ENCODE results near the gene NUBPL. TPM values are rescaled to one million over a fixed set of nuclear protein-coding genes. Genes with fewer than 3 reads are reported as not detected.
"Not testable (repeated sequence)": the region's sequence is repeated elsewhere in the genome, so short reads cannot be mapped to it uniquely, and the experiment has no call there.

Gene NUBPL
- total RNA-seq, 2 donors from 2014 or later: 12.3 to 13.5 TPM

DNA sequence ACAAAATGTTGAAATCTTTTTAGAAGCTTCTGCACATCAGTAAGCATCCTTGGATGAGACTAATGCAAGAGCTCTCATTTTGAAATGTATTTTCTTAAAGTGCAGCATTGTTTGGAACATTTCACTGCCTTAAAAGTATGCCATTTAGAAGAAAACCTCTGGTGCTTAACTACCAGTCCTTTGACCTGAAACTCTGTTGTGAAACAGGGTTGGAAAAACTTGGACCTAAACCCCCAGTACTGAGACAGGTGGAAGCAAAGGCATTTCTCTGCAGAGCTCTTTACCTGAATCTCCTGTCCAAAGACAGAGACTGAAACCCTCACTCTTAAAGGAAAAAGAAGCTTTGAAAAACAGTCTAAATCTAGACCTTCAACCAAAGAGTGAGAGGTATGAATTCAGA is 207.2 kb downstream of the NUBPL start:
- intact Hi-C loops (cut with DNase I, micrococcal nuclease): no loop called here

DNA sequence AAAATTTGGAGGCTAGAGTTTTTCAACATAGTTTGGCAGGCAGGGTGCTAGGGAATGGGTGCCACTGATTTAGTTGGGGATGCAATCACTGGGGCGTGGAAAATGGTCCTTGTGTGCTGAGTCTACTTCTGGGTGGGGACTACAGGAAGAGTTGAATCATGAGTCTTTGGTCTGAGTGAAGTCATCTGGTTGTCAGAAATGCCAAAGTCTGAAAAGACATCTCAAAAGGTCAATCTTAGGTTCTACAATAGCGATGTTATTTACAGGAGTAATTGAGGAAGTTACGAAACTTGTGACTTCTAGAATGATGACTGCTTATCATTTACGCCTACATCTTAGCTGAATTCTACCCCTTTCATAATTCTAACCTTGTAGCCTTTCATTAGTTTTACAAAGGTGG is 209.1 kb downstream of the NUBPL start:
- peak; percentile 75 for ATAC-seq
- DNase-seq: no peak
- intact Hi-C loops (cut with DNase I, micrococcal nuclease): no loop called here

More for the DNA sequence above, 207.2 kb downstream of the NUBPL start:
- ATAC-seq (no peak), DNase-seq (no peak)

DNA sequence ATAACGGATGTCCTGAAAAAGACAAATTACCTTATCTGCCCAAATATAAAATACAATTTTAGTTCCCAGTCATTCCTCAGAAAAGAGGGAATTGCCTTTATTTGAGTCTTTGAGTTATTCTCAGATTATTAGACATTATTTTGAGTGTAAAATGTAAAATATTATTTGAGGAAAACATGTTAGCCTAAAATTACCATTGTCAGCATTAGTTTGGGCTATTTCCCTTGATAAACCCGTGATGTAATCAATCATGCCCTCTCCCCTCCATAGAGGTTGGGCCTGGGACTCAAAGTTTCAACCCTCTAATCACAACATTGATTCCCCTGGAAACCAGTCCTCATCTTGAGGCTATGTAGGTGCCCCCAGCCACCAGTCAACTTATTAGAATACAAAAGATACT is 213.4 kb downstream of the NUBPL start:
- DNase-seq (no peak), ATAC-seq (no peak)
- intact Hi-C loops (cut with DNase I, micrococcal nuclease): no loop called here

GRCh38 chr14:31777312-31777711 is 216.1 kb downstream of the NUBPL start:
- DNase-seq: no peak
- no peak for ATAC-seq

DNA sequence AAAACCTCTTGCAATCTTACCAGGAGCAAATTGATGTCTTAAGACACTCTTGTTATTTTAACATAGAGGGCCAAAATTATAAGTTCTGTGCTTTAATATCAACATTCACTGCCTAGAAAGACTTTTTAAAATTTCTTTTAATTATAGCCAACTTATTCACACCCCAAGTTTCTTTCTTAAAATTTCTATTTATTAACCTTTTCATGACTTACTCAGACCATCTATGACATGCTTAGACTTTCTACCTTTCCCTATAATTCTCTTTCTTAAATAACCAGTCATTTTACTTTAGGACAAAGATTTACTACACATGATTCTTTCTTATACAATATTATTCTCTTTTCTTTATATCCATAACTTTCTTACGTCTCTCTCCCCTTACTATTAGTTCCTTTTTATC is 220.4 kb downstream of the NUBPL start:
- intact Hi-C loops (cut with DNase I, micrococcal nuclease): no loop called here
- no peak for ATAC-seq
- DNase-seq: no peak

More at GRCh38 chr14:31777312-31777711, 216.1 kb downstream of the NUBPL start:
- intact Hi-C loops (cut with DNase I, micrococcal nuclease): no loop called here

GRCh38 chr14:31785574-31785973 is 224.4 kb downstream of the NUBPL start:
- DNase-seq: no peak
- intact Hi-C loops (cut with DNase I, micrococcal nuclease): no loop called here
- ATAC-seq: peak; percentile 54

DNA sequence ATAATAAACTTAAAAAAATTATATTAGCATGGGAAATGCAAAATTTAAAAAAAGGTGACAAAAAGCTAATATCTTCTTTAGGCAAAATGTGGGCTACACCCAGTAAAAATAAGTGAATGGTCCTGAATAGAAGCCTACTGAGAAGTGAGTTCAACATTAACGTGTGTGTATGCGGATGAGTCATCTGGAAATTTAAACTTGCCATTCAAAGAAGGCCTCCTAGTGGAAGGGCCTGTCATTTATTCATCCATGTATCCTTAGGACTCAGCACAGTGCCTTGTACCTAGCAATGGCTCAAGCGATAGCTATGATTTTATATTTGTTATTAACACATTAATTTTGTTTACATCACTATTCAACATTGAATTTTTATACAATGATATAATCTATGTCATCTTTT is 226.2 kb downstream of the NUBPL start:
- DNase-seq (no peak), ATAC-seq (peak; percentile 81)
- intact Hi-C loops (cut with DNase I, micrococcal nuclease): no loop called here

GRCh38 chr14:31788340-31788739 is 227.1 kb downstream of the NUBPL start:
- intact Hi-C loops (cut with DNase I, micrococcal nuclease): no loop called here
- ATAC-seq (peak; percentile 59), DNase-seq (no peak)

DNA sequence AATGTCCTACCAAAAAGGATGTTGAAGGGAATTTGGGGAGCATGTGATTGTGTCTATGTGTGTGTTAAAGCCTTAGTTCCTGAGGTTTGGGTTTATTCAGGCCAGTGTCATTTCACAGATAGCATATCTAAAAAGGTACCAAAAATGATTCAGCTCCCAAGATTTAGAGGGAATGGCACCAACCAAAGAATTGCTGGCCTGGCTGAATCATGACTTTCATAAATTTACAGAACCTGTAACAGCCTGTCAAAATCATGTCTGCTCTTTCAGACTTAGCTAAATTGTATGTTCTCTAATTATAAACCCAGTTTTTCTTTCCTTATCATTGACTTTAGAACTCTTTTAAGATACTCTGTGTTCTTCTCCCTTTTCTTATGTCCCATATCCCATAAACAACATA is 231.5 kb downstream of the NUBPL start:
- intact Hi-C loops (cut with DNase I, micrococcal nuclease): no loop called here
- ATAC-seq (no peak), DNase-seq (no peak)

DNA sequence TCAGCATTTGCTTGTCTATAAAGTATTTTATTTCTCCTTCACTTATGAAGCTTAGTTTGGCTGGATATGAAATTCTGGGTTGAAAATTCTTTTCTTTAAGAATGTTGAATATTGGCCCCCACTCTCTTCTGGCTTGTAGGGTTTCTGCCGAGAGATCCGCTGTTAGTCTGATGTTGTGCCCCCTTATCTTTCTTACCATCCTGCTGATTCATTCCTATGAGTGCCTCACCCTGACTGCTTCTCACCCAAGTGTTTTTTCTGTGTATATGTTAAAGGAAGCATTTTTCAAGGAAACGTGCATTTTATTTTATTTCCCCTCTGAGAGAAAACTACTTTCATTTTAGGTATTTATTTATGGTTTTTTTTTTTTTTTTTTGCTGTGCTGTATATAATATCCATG is 236.7 kb downstream of the NUBPL start:
- DNase-seq; ATAC-seq; intact Hi-C loops (cut with DNase I, micrococcal nuclease): not testable (repeated sequence)

GRCh38 chr14:31802838-31803237 is 241.6 kb downstream of the NUBPL start:
- ATAC-seq (no peak), DNase-seq (no peak)
- intact Hi-C loops (cut with DNase I, micrococcal nuclease): no loop called here

DNA sequence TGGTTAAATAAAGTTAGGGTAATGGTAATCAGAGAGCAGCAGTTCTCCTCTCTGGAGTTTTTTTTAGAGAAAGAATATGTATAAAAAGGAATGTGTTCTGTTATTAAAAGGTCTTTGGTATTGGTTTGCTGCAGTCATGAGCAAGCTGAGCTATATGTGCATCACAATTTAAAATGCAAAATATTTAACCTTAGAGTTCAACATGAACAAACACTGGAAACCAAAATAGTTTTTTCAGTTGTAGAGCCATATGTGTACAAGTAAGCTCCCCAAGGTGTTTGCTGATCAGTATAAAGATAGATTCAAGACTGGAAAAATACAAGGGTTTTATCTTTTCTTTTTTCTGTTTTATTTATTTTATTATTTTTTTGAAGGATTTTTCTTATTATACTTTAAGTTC is 245.0 kb downstream of the NUBPL start:
- ATAC-seq (no peak), DNase-seq (no peak)
- intact Hi-C loops (cut with DNase I, micrococcal nuclease): no loop called here

- intact Hi-C loops (cut with DNase I, micrococcal nuclease); ATAC-seq; DNase-seq: not testable (repeated sequence)
These were observed 250.8 kb downstream of the NUBPL start for GRCh38 chr14:31811693-31812628.

DNA sequence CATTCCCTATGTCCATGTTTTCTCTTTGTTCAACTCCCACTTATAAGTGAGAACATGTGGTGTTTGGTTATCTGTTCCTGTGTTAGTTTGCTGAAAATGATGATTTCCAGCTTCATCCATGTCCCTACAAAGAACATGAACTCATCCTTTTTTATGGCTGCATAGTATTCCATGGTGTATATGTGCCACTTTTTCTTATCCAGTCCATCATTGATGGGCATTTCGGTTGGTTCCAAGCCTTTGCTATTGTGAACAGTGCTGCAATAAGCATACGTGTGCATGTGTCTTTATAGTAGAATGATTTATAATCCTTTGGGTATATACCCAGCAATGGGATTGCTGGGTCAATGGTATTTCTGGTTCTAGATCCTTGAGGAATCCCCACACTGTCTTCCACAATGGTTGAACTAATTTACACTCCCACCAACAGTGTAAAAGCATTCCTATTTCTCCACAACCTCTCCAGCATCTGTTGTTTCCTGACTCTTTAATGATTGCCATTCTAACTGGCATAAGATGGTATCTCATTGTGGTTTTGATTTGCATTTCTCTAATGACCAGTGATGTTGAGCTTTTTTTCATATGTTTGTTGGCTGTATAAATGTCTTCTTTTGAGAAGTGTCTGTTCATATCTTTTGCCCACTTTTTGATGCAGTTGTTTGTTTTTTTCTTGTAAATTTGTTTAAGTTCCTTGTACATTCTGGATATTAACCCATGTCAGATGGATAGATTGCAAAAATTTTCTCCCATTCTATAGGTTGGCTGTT is 252.7 kb downstream of the NUBPL start:
- DNase-seq; ATAC-seq; intact Hi-C loops (cut with DNase I, micrococcal nuclease): not testable (repeated sequence)

- ATAC-seq (no peak), DNase-seq (no peak)
- intact Hi-C loops (cut with DNase I, micrococcal nuclease): no loop called here
These were observed 258.1 kb downstream of the NUBPL start for GRCh38 chr14:31819281-31819680.

- DNase-seq (no peak), ATAC-seq (no peak)
- intact Hi-C loops (cut with DNase I, micrococcal nuclease): no loop called here
These were observed 264.3 kb downstream of the NUBPL start for GRCh38 chr14:31825459-31825858.

- intact Hi-C loops (cut with DNase I, micrococcal nuclease): no loop called here
- no peak for ATAC-seq
- DNase-seq: no peak
These were observed 266.1 kb downstream of the NUBPL start for GRCh38 chr14:31827325-31827724.

- intact Hi-C loops (cut with DNase I, micrococcal nuclease): no loop called here
- ATAC-seq: no peak
- no peak for DNase-seq
These were observed 268.0 kb downstream of the NUBPL start for GRCh38 chr14:31828946-31829868.

- ATAC-seq: peak; percentile 27
- intact Hi-C loops (cut with DNase I, micrococcal nuclease): no loop called here
- no peak for DNase-seq
These were observed 273.4 kb downstream of the NUBPL start for GRCh38 chr14:31834616-31835015.

All from left colon (tissue), 2 donors.